Sigmoid colon (tissue), 3 donors: ENCODE measurements around the gene DKK3.

Experiments used
- POLR2A ChIP-seq, 2 donors: fragments of 450-650 bp; IDR thresholded peaks; one replicate each; pipeline ENCODE4 v1.6.1; 2016; ENCODE audit warnings: antibody characterized with exemption in 2 of 2, mild to moderate bottlenecking in 2 of 2, moderate library complexity in 2 of 2
- TF ChIP-seq, protein P1 (sequence below), 4 experiments: fragments of 450-650 bp in 3 of 4; fragments of 200-600 bp in 1 of 4; IDR thresholded peaks; one replicate each; pipeline ENCODE4 v1.5.1; 2016 to 2019; ENCODE audit warnings: antibody characterized with exemption in 4 of 4, mild to moderate bottlenecking in 3 of 4, moderate library complexity in 2 of 4

GRCh38 chr11:11967669-11968510 lies 40.5 kb downstream of the DKK3 start:
- TF ChIP-seq, protein P1, sequence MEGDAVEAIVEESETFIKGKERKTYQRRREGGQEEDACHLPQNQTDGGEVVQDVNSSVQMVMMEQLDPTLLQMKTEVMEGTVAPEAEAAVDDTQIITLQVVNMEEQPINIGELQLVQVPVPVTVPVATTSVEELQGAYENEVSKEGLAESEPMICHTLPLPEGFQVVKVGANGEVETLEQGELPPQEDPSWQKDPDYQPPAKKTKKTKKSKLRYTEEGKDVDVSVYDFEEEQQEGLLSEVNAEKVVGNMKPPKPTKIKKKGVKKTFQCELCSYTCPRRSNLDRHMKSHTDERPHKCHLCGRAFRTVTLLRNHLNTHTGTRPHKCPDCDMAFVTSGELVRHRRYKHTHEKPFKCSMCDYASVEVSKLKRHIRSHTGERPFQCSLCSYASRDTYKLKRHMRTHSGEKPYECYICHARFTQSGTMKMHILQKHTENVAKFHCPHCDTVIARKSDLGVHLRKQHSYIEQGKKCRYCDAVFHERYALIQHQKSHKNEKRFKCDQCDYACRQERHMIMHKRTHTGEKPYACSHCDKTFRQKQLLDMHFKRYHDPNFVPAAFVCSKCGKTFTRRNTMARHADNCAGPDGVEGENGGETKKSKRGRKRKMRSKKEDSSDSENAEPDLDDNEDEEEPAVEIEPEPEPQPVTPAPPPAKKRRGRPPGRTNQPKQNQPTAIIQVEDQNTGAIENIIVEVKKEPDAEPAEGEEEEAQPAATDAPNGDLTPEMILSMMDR (IDR thresholded peaks at IDR 0.05): no peak
- TF ChIP-seq POLR2A (IDR thresholded peaks at IDR 0.05): no peak
